H1 (cell line): Measurements from ENCODE around the gene CAMKK1. TPM values are rescaled to one million over a fixed set of nuclear protein-coding genes. Genes with fewer than 3 reads are reported as not detected.

Experiments
- CTCF ChIA-PET: fragments of 300-600 bp; sonication (Branson Sonifier 250); formaldehyde crosslinking; loops from one replicate; lab custom pipeline; 2021; ENCODE audit not compliant: partially characterized antibody; lab: Charles Lee
- POLR2A ChIA-PET: fragments of 300-600 bp; sonication (Branson Sonifier 250); formaldehyde crosslinking; loops from one replicate; lab custom pipeline; 2021; ENCODE audit warnings: inconsistent platforms; ENCODE audit not compliant: partially characterized antibody; lab: Charles Lee
- DNase-seq, 2 experiments: peaks; one replicate each; pipeline versions ENCODE4 v3.0.0 to v3.0.0-alpha.2; 2010 to 2022; ENCODE audit warnings: low spot score in 2 of 2, low read depth in 1 of 2, mixed read lengths in 1 of 2
- FAIRE-seq: peaks from 2 replicates; lab custom pipeline; 2011; peaks lifted over from hg19 to GRCh38; lab: Jason Lieb, UNC
- H2AFZ ChIP-seq: 2 replicates; pipeline ENCODE4 v1.8.1; 2012; ENCODE audit warnings: low read length, inconsistent platforms
- H2AK5ac ChIP-seq: 2 replicates; pipeline ENCODE4 v1.6.1; 2013; ENCODE audit warnings: low read depth, low read length
- H2BK120ac ChIP-seq: replicated peaks from 2 replicates; pipeline ENCODE3; 2013; ENCODE audit warnings: low read depth, low read length, inconsistent platforms
- H2BK12ac ChIP-seq: 2 replicates; pipeline ENCODE4 v1.6.1; 2013; ENCODE audit warnings: low read depth, low read length
- H2BK15ac ChIP-seq: 2 replicates; pipeline ENCODE4 v1.6.1; 2013; ENCODE audit warnings: low read length
- H2BK20ac ChIP-seq: 2 replicates; pipeline ENCODE4 v1.6.1; 2013; ENCODE audit warnings: low read length
- H2BK5ac ChIP-seq: 2 replicates; pipeline ENCODE4 v1.6.1; 2013; ENCODE audit warnings: low read depth, low read length
- H3K14ac ChIP-seq: 2 replicates; pipeline ENCODE4 v1.6.1; 2013; ENCODE audit warnings: inconsistent platforms; ENCODE audit not compliant: insufficient read length
- H3K18ac ChIP-seq: 2 replicates; pipeline ENCODE4 v1.6.1; 2013; ENCODE audit warnings: low read length; ENCODE audit errors: extremely low read depth
- H3K23ac ChIP-seq: 2 replicates; pipeline ENCODE4 v1.6.1; 2013; ENCODE audit warnings: inconsistent platforms; ENCODE audit not compliant: insufficient read length
- H3K23me2 ChIP-seq: 2 replicates; pipeline ENCODE4 v1.6.1; 2013; ENCODE audit warnings: low read depth, low read length
- H3K27ac ChIP-seq: 2 replicates; pipeline ENCODE4 v1.6.1; 2011; ENCODE audit warnings: low read depth, low read length, inconsistent platforms
- H3K27me3 ChIP-seq, 4 experiments: replicated peaks in 1 of 4; 1 replicate in 1 of 4; 2 replicates in 3 of 4; pipeline versions ENCODE4 v1.6.1 to v1.8.1; 2011 to 2013; ENCODE audit warnings: low read length in 3 of 4, mild to moderate bottlenecking in 3 of 4, inconsistent platforms in 2 of 4, mixed read lengths in 2 of 4, moderate library complexity in 1 of 4; ENCODE audit not compliant: control insufficient read depth in 3 of 4, insufficient read depth in 3 of 4; ENCODE audit errors: extremely low read depth in 1 of 4
- H3K36me3 ChIP-seq, 4 experiments: 2 replicates each; pipeline versions ENCODE4 v1.6.1 to v1.8.1; 2011 to 2013; ENCODE audit warnings: mild to moderate bottlenecking in 4 of 4, low read length in 3 of 4, moderate library complexity in 2 of 4, control low read depth in 1 of 4, inconsistent platforms in 1 of 4; ENCODE audit not compliant: insufficient read depth in 4 of 4, control insufficient read depth in 2 of 4
- H3K4ac ChIP-seq: replicated peaks from 2 replicates; pipeline ENCODE3; 2013; ENCODE audit warnings: low read length, low read depth, mixed read lengths, inconsistent platforms; ENCODE audit not compliant: insufficient read length
- H3K4me1 ChIP-seq, 4 experiments: replicated peaks in 1 of 4; 1 replicate in 1 of 4; 2 replicates in 3 of 4; pipeline versions ENCODE4 v1.6.1 to v1.8.1; 2011 to 2013; ENCODE audit warnings: low read length in 3 of 4, inconsistent platforms in 2 of 4, mixed read lengths in 1 of 4; ENCODE audit not compliant: insufficient read depth in 4 of 4, control insufficient read depth in 3 of 4
- H3K4me2 ChIP-seq, 2 experiments: 2 replicates each; pipeline versions ENCODE4 v1.6.1 to v1.8.1; 2011 to 2013; ENCODE audit warnings: low read depth in 2 of 2, low read length in 2 of 2, control low read depth in 1 of 2, inconsistent platforms in 1 of 2, mild to moderate bottlenecking in 1 of 2; ENCODE audit not compliant: insufficient read depth in 1 of 2
- H3K4me3 ChIP-seq, 4 experiments: fragments of 200-600, 300-600 bp in 1 of 4; sonication (generic), shearing (Covaris generic), sonication (Bioruptor Twin) in 1 of 4; 2 replicates each; pipeline versions ENCODE4 v1.5.1 to v1.8.1; 2011 to 2016; ENCODE audit warnings: low read length in 4 of 4, low read depth in 3 of 4, control low read depth in 2 of 4, inconsistent platforms in 2 of 4, mild to moderate bottlenecking in 2 of 4, mixed read lengths in 1 of 4, moderate library complexity in 1 of 4; ENCODE audit not compliant: insufficient read depth in 2 of 4; ENCODE audit errors: extremely low read depth in 1 of 4
- H3K56ac ChIP-seq: replicated peaks from 2 replicates; pipeline ENCODE3; 2013; ENCODE audit warnings: low read depth, mild to moderate bottlenecking, mixed read lengths, low read length, inconsistent platforms; ENCODE audit not compliant: insufficient read length
- H3K79me1 ChIP-seq: 2 replicates; pipeline ENCODE4 v1.6.1; 2013; ENCODE audit warnings: low read depth, low read length, control low read depth
- H3K79me2 ChIP-seq, 2 experiments: 2 replicates each; pipeline versions ENCODE4 v1.6.1 to v1.8.1; 2012 to 2013; ENCODE audit warnings: low read length in 2 of 2, mild to moderate bottlenecking in 2 of 2, inconsistent platforms in 1 of 2; ENCODE audit not compliant: insufficient read depth in 2 of 2, control insufficient read depth in 1 of 2
- H3K9ac ChIP-seq, 4 experiments: replicated peaks in 1 of 4; 1 replicate in 1 of 4; 2 replicates in 3 of 4; pipeline versions ENCODE4 v1.6.1 to v1.8.1; 2011 to 2013; ENCODE audit warnings: low read depth in 3 of 4, low read length in 3 of 4, control low read depth in 2 of 4, mild to moderate bottlenecking in 2 of 4, moderate library complexity in 2 of 4, inconsistent platforms in 1 of 4; ENCODE audit errors: extremely low read depth in 1 of 4
- H3K9me3 ChIP-seq, 2 experiments: 2 replicates each; pipeline versions ENCODE4 v1.6.1 to v1.8.1; 2012 to 2013; ENCODE audit warnings: mild to moderate bottlenecking in 2 of 2, moderate library complexity in 2 of 2, control low read depth in 1 of 2, inconsistent platforms in 1 of 2, low read depth in 1 of 2, low read length in 1 of 2, mixed read lengths in 1 of 2; ENCODE audit not compliant: insufficient read depth in 2 of 2
- H4K20me1 ChIP-seq, 2 experiments: replicated peaks in 1 of 2; 2 replicates each; pipeline versions ENCODE3 to v1.8.1; 2011 to 2013; ENCODE audit warnings: inconsistent platforms in 2 of 2, low read length in 2 of 2, mild to moderate bottlenecking in 1 of 2; ENCODE audit not compliant: insufficient read depth in 2 of 2, control insufficient read depth in 1 of 2
- H4K5ac ChIP-seq: 2 replicates; pipeline ENCODE4 v1.6.1; 2013; ENCODE audit warnings: low read length, low read depth, mixed read lengths, inconsistent platforms; ENCODE audit not compliant: insufficient read length
- H4K8ac ChIP-seq: 2 replicates; pipeline ENCODE4 v1.8.0; 2013; ENCODE audit warnings: mild to moderate bottlenecking, moderate library complexity, low read length, inconsistent platforms; ENCODE audit not compliant: insufficient read depth; ENCODE audit errors: extremely low read depth
- H4K91ac ChIP-seq: replicated peaks from 2 replicates; pipeline ENCODE3; 2013; ENCODE audit warnings: low read length, mixed read lengths, inconsistent platforms; ENCODE audit not compliant: insufficient read length
- BCL11A ChIP-seq, 2 experiments: IDR thresholded peaks; one replicate each; pipeline ENCODE4 v1.6.1; 2011; ENCODE audit warnings: low read depth in 2 of 2, low read length in 2 of 2, mild to moderate bottlenecking in 2 of 2
- CBX5 ChIP-seq: fragments of 300-800, 300-1000 bp; sonication (generic); IDR thresholded peaks from 2 replicates; pipeline ENCODE4 v1.7.1; 2016; ENCODE audit warnings: antibody characterized with exemption, low read length, low read depth
- CBX8 ChIP-seq: fragments of 300-800, 300-1000 bp; sonication (generic); IDR thresholded peaks from 2 replicates; pipeline ENCODE4 v1.7.1; 2016; ENCODE audit warnings: low read depth, low read length, borderline replicate concordance
- CHD2 ChIP-seq: IDR thresholded peaks from 2 replicates; pipeline ENCODE4 v1.6.1; 2012; ENCODE audit warnings: low read length, improper control_type of control experiment
- CTBP2 ChIP-seq: IDR thresholded peaks from 2 replicates; pipeline ENCODE4 v1.7.0; 2011; ENCODE audit warnings: borderline replicate concordance, mild to moderate bottlenecking, moderate library complexity, mixed read lengths, low read length; ENCODE audit not compliant: insufficient read depth, insufficient read length
- FOSL1 ChIP-seq: IDR thresholded peaks from 2 replicates; pipeline ENCODE4 v1.6.1; 2011; ENCODE audit warnings: mild to moderate bottlenecking, low read depth, low read length, moderate library complexity; ENCODE audit not compliant: insufficient read depth
- KDM5A ChIP-seq: fragments of 200-600 bp; IDR thresholded peaks from 2 replicates; pipeline ENCODE4 v1.7.1; 2012; ENCODE audit warnings: mild to moderate bottlenecking, low read length, inconsistent platforms, mixed read lengths
- POU5F1 ChIP-seq: IDR thresholded peaks from 2 replicates; pipeline ENCODE4 v1.6.1; 2011; ENCODE audit warnings: low read depth, mild to moderate bottlenecking, low read length, moderate library complexity
- SIN3A ChIP-seq, 2 experiments: IDR thresholded peaks in 1 of 2; conservative IDR thresholded peaks in 1 of 2; 2 replicates each; pipeline ENCODE4 v1.6.1; 2011 to 2012; ENCODE audit warnings: low read length in 2 of 2, improper control_type of control experiment in 1 of 2, low read depth in 1 of 2, mild to moderate bottlenecking in 1 of 2
- SP1 ChIP-seq: IDR thresholded peaks from 2 replicates; pipeline ENCODE4 v1.6.1; 2011; ENCODE audit warnings: low read depth, low read length
- SUZ12 ChIP-seq: fragments of 200-600 bp; sonication (generic); IDR thresholded peaks from 2 replicates; pipeline ENCODE4 v1.6.1; 2012; ENCODE audit warnings: mild to moderate bottlenecking, inconsistent platforms, low read length, moderate library complexity, mixed read lengths
- TBP ChIP-seq: IDR thresholded peaks from 2 replicates; pipeline ENCODE4 v1.6.1; 2011; ENCODE audit warnings: low read depth, low read length, improper control_type of control experiment
- TCF12 ChIP-seq: IDR thresholded peaks from 2 replicates; pipeline ENCODE4 v1.6.1; 2011; ENCODE audit warnings: low read depth, mild to moderate bottlenecking, low read length
- YY1 ChIP-seq: IDR thresholded peaks from 2 replicates; pipeline ENCODE4 v1.6.1; 2011; ENCODE audit warnings: low read depth, mild to moderate bottlenecking, low read length
- WGBS, 2 experiments: shearing (Covaris generic) in 1 of 2; methylation state at CpG; one replicate each; pipeline versions ENCODE4 v1.1.6 to v1.1.7; 2013 to 2015; ENCODE audit warnings: low lambda C conversion rate in 2 of 2, mixed read lengths in 2 of 2, inconsistent platforms in 1 of 2, low coverage in 1 of 2, missing lambda C conversion rate in 1 of 2; ENCODE audit not compliant: insufficient replicate concordance in 2 of 2, insufficient coverage in 1 of 2, insufficient read length in 1 of 2; ENCODE audit errors: extremely low coverage in 1 of 2, missing lambda C conversion rate in 1 of 2; 5-methylcytosine and 5-hydroxymethylcytosine counted together
- polyA plus RNA-seq, 7 experiments: library from polyadenylated mRNA; depleted of rRNA in 3 of 7; stranded (reverse) in 5 of 7; unstranded in 2 of 7; fragments of >200 nt in 5 of 7; fragments of 200-250 nt in 2 of 7; gene quantifications; 1 replicate in 5 of 7; 2 replicates in 1 of 7; 4 replicates in 1 of 7; pipeline versions ENCODE4 v1.2.1 to v1.2.3, GENCODE V29; 2011 to 2013; ENCODE audit warnings: missing spikeins in 2 of 7, mixed read lengths in 2 of 7
- total RNA-seq: library from RNA; stranded (reverse); fragmentation: NEBNext Ultra II Directional; extraction: Animal tissue kit (Norgen Biotek cat#: 25700); gene quantifications from 2 replicates; pipeline ENCODE4 v1.2.1, GENCODE V29; 2021

The CAMKK1 gene
- total and polyA plus RNA-seq, 2 of the 8 experiments (the other 6 are each of a cell fraction or from before 2014, with no cell fraction given) = 7.1 to 7.6 TPM

DNA sequence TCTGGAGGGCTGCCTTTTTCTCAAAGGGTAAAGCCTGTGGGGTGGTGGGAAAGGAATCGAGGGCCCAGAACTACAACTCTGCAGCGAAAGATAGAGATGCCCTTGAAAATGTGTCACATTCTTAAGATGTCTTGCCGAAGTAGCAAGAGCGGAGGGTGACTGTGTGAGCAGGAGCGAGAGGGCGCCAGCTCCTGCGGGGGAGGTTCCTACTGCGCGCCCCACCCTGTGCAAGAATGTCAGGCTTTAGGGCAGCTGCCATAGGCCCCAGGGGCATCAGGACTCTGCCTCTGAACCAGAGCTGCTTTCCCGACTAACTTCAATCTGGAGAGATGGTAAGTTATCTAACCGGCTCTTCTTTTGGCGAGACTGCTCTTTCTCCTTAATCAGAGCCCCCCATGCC, 80.1 kb downstream of the CAMKK1 start:
- Histone ChIP-seq H4K8ac (no peak overlapping the region), H3K36me3 (peaks cover 28 to 85% (median 59%) of the 10 kb centered on the region in 4 experiments), H2BK15ac (no peak overlapping the region), H2BK120ac (no peak overlapping the region), H2AFZ (no peak overlapping the region), H3K23me2 (no peaks in the 10 kb centered on the region; the same call in 1 of the 2 replicates), H3K23ac (no peak overlapping the region), H3K4me3 (no peak overlapping the region), H2BK12ac (no peak overlapping the region), H2AK5ac (no peak overlapping the region), H3K79me1 (no peaks in the 10 kb centered on the region), H3K4me2 (no peak overlapping the region), H3K9ac (no peak overlapping the region), H4K91ac (no peak overlapping the region), H2BK20ac (no peak overlapping the region), H3K4me1 (no peaks in the 10 kb centered on the region), H4K20me1 (peaks cover 0 to 5% of the 10 kb centered on the region in 2 experiments), H3K18ac (no peak overlapping the region), H3K4ac (no peak overlapping the region), H3K56ac (no peak overlapping the region), H3K27ac (no peak overlapping the region), H3K79me2 (no peaks in the 10 kb centered on the region), H3K27me3 (no peaks in the 10 kb centered on the region), H3K14ac (no peak overlapping the region), H3K9me3 (no peaks in the 10 kb centered on the region), H2BK5ac (no peak overlapping the region), H4K5ac (no peak overlapping the region)
- 92% methylated on average over 12 of the region's 12 CpGs; no CpG with 5 or more reads in 1 of the 2 experiments for WGBS, 2 experiments
- POLR2A ChIA-PET = no interaction called here
- CTCF ChIA-PET = interaction anchor here (1.6 to 3.2 kb wide), 3 partner anchors 13 to 78 kb away, joined by 4 to 17 read pairs (median 12); no protein-coding TSS in a partner anchor
- DNase-seq (no peak), FAIRE-seq (no peak)
- no peak for TF ChIP-seq KDM5A
- TF ChIP-seq CBX8 = no peak
- TF ChIP-seq SIN3A (conservative IDR thresholded peaks at IDR 0.05 in 1 of 2, IDR thresholded peaks at IDR 0.05 in 1 of 2; ENCODE audit: low read depth in 1 of 2, low read length in 2 of 2) = no peak
- no peak for TF ChIP-seq TBP
- TF ChIP-seq FOSL1 = no peak
- no peak for TF ChIP-seq POU5F1
- TF ChIP-seq BCL11A (IDR thresholded peaks at IDR 0.05; ENCODE audit: low read depth in 2 of 2, low read length in 2 of 2) = no peak
- TF ChIP-seq SP1 = no peak
- no peak for TF ChIP-seq CTBP2
- TF ChIP-seq SUZ12 = no peak
- no peak for TF ChIP-seq CBX5
- no peak for TF ChIP-seq CHD2
- TF ChIP-seq YY1 = no peak
- TF ChIP-seq TCF12 = no peak
